ENCODE measurements around the gene SLC25A42. TPM values are rescaled to one million over a fixed set of nuclear protein-coding genes. Genes with fewer than 3 reads are reported as not detected.

SLC25A42 gene
- total RNA-seq, 2 experiments from 2014 or later = 17.6 to 21.0 TPM

GRCh38 chr19:19064811-19065745 lies 1.3 kb downstream of the SLC25A42 start:
- DNase-seq = peak; percentile 40
- POLR2A ChIA-PET = interaction anchor here (1.1 to 1.4 kb wide), 3 partner anchors 14 to 32 kb away, joined by 4 to 5 read pairs (median 5); partner anchors contain the start of gene SUGP2

GRCh38 chr19:19067276-19068072 lies 3.7 kb downstream of the SLC25A42 start:
- no peaks in the 10 kb centered on the region for H3K36me3 Mint-ChIP-seq (ENCODE audit: low read depth)
- ChIA-PET CTCF (interaction anchor here (0.6 to 1.6 kb wide), 2 partner anchors 107 to 116 kb away, joined by 3 read pairs; no protein-coding TSS in a partner anchor), POLR2A (interaction anchor here (0.5 kb wide), 1 partner anchor 788 kb away, joined by 3 read pairs; no protein-coding TSS in a partner anchor)
- H3K27ac Mint-ChIP-seq = no peak overlapping the region
- no peaks in the 10 kb centered on the region for H3K9me3 Mint-ChIP-seq
- H3K27me3 Mint-ChIP-seq = no peaks in the 10 kb centered on the region
- peaks cover 40% of the 10 kb centered on the region for H3K4me1 Mint-ChIP-seq
- no peak overlapping the region for H3K4me3 Mint-ChIP-seq
- no peak for DNase-seq

More at GRCh38 chr19:19064811-19065745, 1.3 kb downstream of the SLC25A42 start:
- Mint-ChIP-seq H3K27me3 (no peaks in the 10 kb centered on the region), H3K4me3 (peak overlapping the region; percentile 81), H3K27ac (peak overlapping the region; percentile 76), H3K9me3 (no peaks in the 10 kb centered on the region), H3K4me1 (peaks cover 42% of the 10 kb centered on the region), H3K36me3 (ENCODE audit: low read depth) (no peaks in the 10 kb centered on the region)
- CTCF ChIA-PET = interaction anchor here (0.9 to 3.4 kb wide), 3 partner anchors 10 to 51 kb away, joined by 3 to 12 read pairs (median 4); no protein-coding TSS in a partner anchor

- H3K27me3 Mint-ChIP-seq = no peaks in the 10 kb centered on the region
- ChIA-PET CTCF (interaction anchor here (0.8 to 1.1 kb wide), 4 partner anchors 19 to 593 kb away, joined by 3 read pairs; no protein-coding TSS in a partner anchor), POLR2A (interaction anchor here (0.6 to 1.3 kb wide), 3 partner anchors 19 to 150 kb away, joined by 3 to 4 read pairs (median 4); partner anchors contain the start of genes COPE and DDX49)
- no peaks in the 10 kb centered on the region for H3K36me3 Mint-ChIP-seq (ENCODE audit: low read depth)
- DNase-seq = peak; percentile 23
- H3K4me1 Mint-ChIP-seq = peaks cover 29% of the 10 kb centered on the region
- H3K9me3 Mint-ChIP-seq = no peaks in the 10 kb centered on the region
- H3K4me3 Mint-ChIP-seq = no peak overlapping the region
- peak overlapping the region; percentile 76 for H3K27ac Mint-ChIP-seq
Observed at GRCh38 chr19:19068659-19069654, 5.2 kb downstream of the SLC25A42 start.

DNA sequence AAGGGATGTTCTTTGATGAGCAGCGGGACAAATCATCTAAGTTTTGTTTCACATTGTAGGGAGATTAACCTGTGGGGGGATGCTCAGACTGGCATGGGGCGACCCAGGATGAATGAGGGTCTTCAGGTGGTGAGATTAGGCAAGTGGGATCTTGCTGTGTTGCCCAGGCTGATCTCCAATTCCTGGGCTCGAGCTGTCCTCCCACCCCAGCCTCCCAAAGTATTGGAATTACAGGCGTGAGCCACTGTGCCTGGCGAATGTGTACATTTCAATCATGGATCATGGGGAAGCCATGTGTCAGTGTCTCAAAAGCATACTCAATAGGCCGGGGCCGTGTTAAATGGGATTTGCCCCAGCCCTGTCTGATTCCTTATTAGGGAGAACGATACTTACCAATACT lies 8.1 kb downstream of the SLC25A42 start:
- Mint-ChIP-seq H3K4me1 (peaks cover 17% of the 10 kb centered on the region), H3K9me3 (no peaks in the 10 kb centered on the region), H3K36me3 (ENCODE audit: low read depth) (peaks cover 2% of the 10 kb centered on the region), H3K27ac (no peak overlapping the region), H3K4me3 (no peak overlapping the region), H3K27me3 (no peaks in the 10 kb centered on the region)
- CTCF ChIA-PET = no interaction called here
- DNase-seq = no peak
- POLR2A ChIA-PET = no interaction called here

DNA sequence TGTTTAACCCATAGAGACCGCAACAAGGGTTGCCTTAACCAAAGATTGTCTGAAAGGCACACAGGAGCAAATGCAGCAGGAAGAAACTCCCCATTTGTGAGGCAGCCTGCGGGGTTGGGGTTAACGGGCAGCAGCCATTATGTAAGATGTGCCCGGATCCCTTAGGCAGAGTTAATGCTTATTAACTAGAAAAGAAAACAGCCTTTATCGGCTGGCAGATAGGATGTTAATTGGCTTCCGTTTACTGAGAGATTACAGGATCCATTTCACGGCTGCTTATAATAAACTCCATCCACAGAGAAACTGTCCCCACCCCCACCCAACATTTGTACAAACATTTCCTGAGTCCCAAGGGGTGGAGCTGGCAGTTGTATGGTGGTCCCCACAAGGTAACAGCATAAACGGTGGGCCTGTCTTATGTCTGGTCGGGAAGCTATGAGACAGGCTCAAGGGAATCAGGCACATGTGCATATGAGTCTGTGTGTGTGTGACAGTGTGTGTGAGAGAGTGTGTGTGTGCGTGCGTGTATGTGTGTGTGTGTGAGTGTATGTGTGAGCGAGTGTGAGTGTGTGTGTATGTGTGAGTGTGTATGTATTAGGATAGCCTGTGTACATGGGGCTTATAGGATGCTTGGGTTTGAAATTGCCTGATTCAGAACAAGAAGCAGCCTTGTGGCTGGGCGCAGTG lies 10.5 kb downstream of the SLC25A42 start:
- H3K27ac Mint-ChIP-seq = no peak overlapping the region
- CTCF ChIA-PET = no interaction called here
- peaks cover 2% of the 10 kb centered on the region for H3K36me3 Mint-ChIP-seq (ENCODE audit: low read depth)
- H3K9me3 Mint-ChIP-seq = no peaks in the 10 kb centered on the region
- H3K4me1 Mint-ChIP-seq = peaks cover 3% of the 10 kb centered on the region
- no peak overlapping the region for H3K4me3 Mint-ChIP-seq
- H3K27me3 Mint-ChIP-seq = no peaks in the 10 kb centered on the region
- no peak for DNase-seq
- POLR2A ChIA-PET = no interaction called here

GRCh38 chr19:19075126-19075525 lies 11.3 kb downstream of the SLC25A42 start:
- CTCF ChIA-PET = no interaction called here
- H3K27me3 Mint-ChIP-seq = no peaks in the 10 kb centered on the region
- POLR2A ChIA-PET = no interaction called here

DNA sequence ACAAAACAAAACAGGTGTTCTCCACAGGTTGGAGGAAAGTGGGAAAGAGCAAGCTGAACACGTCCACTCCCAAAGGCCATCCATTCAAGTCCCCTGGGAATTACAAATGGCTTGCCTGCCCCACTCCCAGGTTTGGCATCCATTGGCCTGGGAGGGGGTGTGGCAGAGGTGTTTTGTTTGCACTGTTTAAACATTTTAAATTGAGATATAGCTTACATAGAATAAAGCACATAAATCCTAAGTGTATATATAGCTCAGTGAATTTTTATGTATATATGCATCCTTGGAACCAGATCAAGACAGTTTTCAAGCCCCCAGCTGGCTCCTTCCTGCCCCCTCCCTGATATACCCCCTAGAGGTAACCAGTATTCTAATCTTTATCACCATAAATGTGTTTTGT lies 12.7 kb downstream of the SLC25A42 start:
- DNase-seq = no peak
- Mint-ChIP-seq H3K27me3 (no peaks in the 10 kb centered on the region), H3K4me3 (no peak overlapping the region), H3K9me3 (no peaks in the 10 kb centered on the region), H3K36me3 (ENCODE audit: low read depth) (peaks cover 2% of the 10 kb centered on the region), H3K4me1 (no peaks in the 10 kb centered on the region), H3K27ac (no peak overlapping the region)
- POLR2A ChIA-PET = no interaction called here
- CTCF ChIA-PET = no interaction called here

More at GRCh38 chr19:19075126-19075525, 11.3 kb downstream of the SLC25A42 start:
- no peaks in the 10 kb centered on the region for H3K4me1 Mint-ChIP-seq
- H3K27ac Mint-ChIP-seq = no peak overlapping the region
- H3K9me3 Mint-ChIP-seq = no peaks in the 10 kb centered on the region
- DNase-seq = no peak
- H3K36me3 Mint-ChIP-seq (ENCODE audit: low read depth) = peaks cover 2% of the 10 kb centered on the region
- no peak overlapping the region for H3K4me3 Mint-ChIP-seq

GRCh38 chr19:19077103-19077502 lies 13.3 kb downstream of the SLC25A42 start:
- DNase-seq = no peak
- H3K36me3 Mint-ChIP-seq (ENCODE audit: low read depth) = peaks cover 2% of the 10 kb centered on the region
- no peaks in the 10 kb centered on the region for H3K27me3 Mint-ChIP-seq
- no peaks in the 10 kb centered on the region for H3K9me3 Mint-ChIP-seq
- H3K4me1 Mint-ChIP-seq = no peaks in the 10 kb centered on the region
- no peak overlapping the region for H3K4me3 Mint-ChIP-seq
- no peak overlapping the region for H3K27ac Mint-ChIP-seq
- POLR2A ChIA-PET = interaction anchor here (1.0 kb wide), 1 partner anchor 23 kb away, joined by 3 read pairs; no protein-coding TSS in a partner anchor
- CTCF ChIA-PET = no interaction called here

DNA sequence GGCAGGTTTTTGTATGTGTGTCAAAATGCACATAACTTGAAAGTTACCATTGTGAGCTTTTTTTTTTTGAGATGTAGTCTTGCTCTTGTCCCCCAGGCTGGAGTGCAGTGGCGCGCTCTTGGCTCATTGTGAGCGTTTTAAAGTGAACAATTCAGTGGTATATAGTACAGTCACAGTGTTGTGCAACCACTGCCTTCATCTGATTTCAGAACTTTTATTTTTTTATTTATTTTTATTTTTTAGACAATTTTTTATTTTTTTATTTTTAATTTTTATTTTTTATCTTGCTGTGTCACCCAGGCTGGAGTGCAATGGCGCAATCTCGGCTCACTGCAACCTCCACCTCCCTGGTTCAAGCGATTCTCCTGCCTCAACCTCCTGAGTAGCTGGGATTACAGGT lies 15.0 kb downstream of the SLC25A42 start:
- Mint-ChIP-seq H3K4me1 (no peaks in the 10 kb centered on the region), H3K36me3 (ENCODE audit: low read depth) (peaks cover 2% of the 10 kb centered on the region), H3K4me3 (no peak overlapping the region), H3K9me3 (no peaks in the 10 kb centered on the region), H3K27me3 (no peaks in the 10 kb centered on the region), H3K27ac (no peak overlapping the region)
- no peak for DNase-seq
- ChIA-PET POLR2A (no interaction called here), CTCF (no interaction called here)

GRCh38 chr19:19079571-19079970 lies 15.8 kb downstream of the SLC25A42 start:
- H3K4me3 Mint-ChIP-seq = no peak overlapping the region
- H3K27me3 Mint-ChIP-seq = no peaks in the 10 kb centered on the region
- no peaks in the 10 kb centered on the region for H3K9me3 Mint-ChIP-seq
- peaks cover 2% of the 10 kb centered on the region for H3K36me3 Mint-ChIP-seq (ENCODE audit: low read depth)
- no peak overlapping the region for H3K27ac Mint-ChIP-seq
- CTCF ChIA-PET = no interaction called here
- POLR2A ChIA-PET = no interaction called here
- DNase-seq = no peak
- no peaks in the 10 kb centered on the region for H3K4me1 Mint-ChIP-seq

DNA sequence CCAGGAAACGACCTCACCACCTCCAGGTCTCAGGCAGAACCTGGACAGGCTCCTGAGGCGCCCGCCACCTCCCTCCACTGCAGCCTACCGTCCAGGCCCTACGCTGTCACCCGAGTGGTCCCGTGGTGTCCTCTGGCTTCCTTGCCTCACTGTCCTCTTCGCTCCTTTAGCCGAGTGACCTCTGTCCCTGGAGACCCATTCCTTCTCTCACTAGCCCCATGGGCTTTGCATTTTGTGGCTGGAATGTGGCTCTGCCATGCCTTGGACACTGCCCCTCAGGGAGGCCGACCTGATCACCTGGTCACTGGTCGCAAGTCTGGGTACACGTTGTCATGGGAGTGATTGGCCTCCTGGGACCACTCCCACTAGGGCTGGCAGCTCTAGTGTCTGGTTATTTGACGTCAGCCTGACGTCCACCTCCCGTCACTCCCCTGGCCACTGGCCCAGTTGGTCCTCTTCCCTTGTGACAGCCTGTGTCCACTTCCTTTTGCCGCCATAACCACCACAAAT lies 17.9 kb downstream of the SLC25A42 start:
- no peak overlapping the region for H3K4me3 Mint-ChIP-seq
- H3K9me3 Mint-ChIP-seq = no peaks in the 10 kb centered on the region
- H3K27ac Mint-ChIP-seq = no peak overlapping the region
- no peaks in the 10 kb centered on the region for H3K4me1 Mint-ChIP-seq
- no peaks in the 10 kb centered on the region for H3K36me3 Mint-ChIP-seq (ENCODE audit: low read depth)
- no peaks in the 10 kb centered on the region for H3K27me3 Mint-ChIP-seq
- no peak for DNase-seq
- ChIA-PET CTCF (no interaction called here), POLR2A (no interaction called here)
